ENCODE data around the gene HOATZ. TPM values are rescaled to one million over a fixed set of nuclear protein-coding genes. Genes with fewer than 3 reads are reported as not detected.

The HOATZ gene
- total and polyA plus RNA-seq, 4 donors = not detected

- Histone ChIP-seq H3K4me3 (ENCODE audit: low read length in 2 of 2) (no peak overlapping the region), H3K27me3 (ENCODE audit: control insufficient read depth in 1 of 2, insufficient read depth in 2 of 2, low read length in 1 of 2) (no peaks in the 10 kb centered on the region), H3K4me1 (ENCODE audit: control insufficient read depth in 1 of 2, insufficient read depth in 2 of 2, low read length in 2 of 2) (no peaks in the 10 kb centered on the region), H3K36me3 (ENCODE audit: control insufficient read depth in 1 of 2, insufficient read depth in 2 of 2, low read length in 1 of 2) (peaks cover 2% of the 10 kb centered on the region in 2 donors), H3K27ac (ENCODE audit: low read depth in 1 of 2, low read length in 2 of 2) (no peak overlapping the region), H3K9me3 (ENCODE audit: control insufficient read depth, low read length) (no peaks in the 10 kb centered on the region)
- DNase-seq (no peak), ATAC-seq (ENCODE audit: low FRiP score) (no peak)
- 61 to 94% methylated on average over 3 of the region's 3 CpGs for WGBS, 2 donors
- intact Hi-C loops (cut with DNase I) = no loop called here
Observed at GRCh38 chr11:111561791-111562325, 47.3 kb downstream of the HOATZ start.

GRCh38 chr11:111562692-111563389 is 48.3 kb downstream of the HOATZ start:
- ATAC-seq (ENCODE audit: low FRiP score) = no peak
- Histone ChIP-seq H3K27me3 (ENCODE audit: control insufficient read depth in 1 of 2, insufficient read depth in 2 of 2, low read length in 1 of 2) (no peaks in the 10 kb centered on the region), H3K27ac (ENCODE audit: low read depth in 1 of 2, low read length in 2 of 2) (no peak overlapping the region), H3K4me3 (ENCODE audit: low read length in 2 of 2) (no peak overlapping the region), H3K9me3 (ENCODE audit: control insufficient read depth, low read length) (no peaks in the 10 kb centered on the region), H3K36me3 (ENCODE audit: control insufficient read depth in 1 of 2, insufficient read depth in 2 of 2, low read length in 1 of 2) (peaks cover 2% of the 10 kb centered on the region in 2 donors), H3K4me1 (ENCODE audit: control insufficient read depth in 1 of 2, insufficient read depth in 2 of 2, low read length in 2 of 2) (no peaks in the 10 kb centered on the region)
- no peak for DNase-seq
- intact Hi-C loops (cut with DNase I) = no loop called here
- WGBS, 2 donors = 83 to 94% methylated on average over 10 of the region's 10 CpGs

GRCh38 chr11:111565114-111565720 is 50.6 kb downstream of the HOATZ start:
- no peaks in the 10 kb centered on the region for H3K27me3 ChIP-seq (ENCODE audit: control insufficient read depth in 1 of 2, insufficient read depth in 2 of 2, low read length in 1 of 2)
- no peak overlapping the region for H3K27ac ChIP-seq (ENCODE audit: low read depth in 1 of 2, low read length in 2 of 2)
- intact Hi-C loops (cut with DNase I) = loop anchor here (1.0 to 5.0 kb wide), 3 partner anchors 212 to 276 kb away; no protein-coding TSS in a partner anchor
- H3K36me3 ChIP-seq (ENCODE audit: control insufficient read depth in 1 of 2, insufficient read depth in 2 of 2, low read length in 1 of 2) = peaks cover 0 to 2% of the 10 kb centered on the region in 2 donors
- peak in 1 of 2 donors; percentile 56 for DNase-seq
- H3K9me3 ChIP-seq (ENCODE audit: control insufficient read depth, low read length) = no peaks in the 10 kb centered on the region
- H3K4me3 ChIP-seq (ENCODE audit: low read length in 2 of 2) = no peak overlapping the region
- peak; percentile 53 for ATAC-seq (ENCODE audit: low FRiP score)
- H3K4me1 ChIP-seq (ENCODE audit: control insufficient read depth in 1 of 2, insufficient read depth in 2 of 2, low read length in 2 of 2) = no peaks in the 10 kb centered on the region
- 65 to 67% methylated on average over 4 of the region's 4 CpGs for WGBS, 2 donors

- H3K4me3 ChIP-seq (ENCODE audit: low read length in 2 of 2) = no peak overlapping the region
- WGBS, 2 donors = 84% methylated on average over 7 of the region's 7 CpGs
- ATAC-seq (ENCODE audit: low FRiP score) (no peak), DNase-seq (no peak)
- no peaks in the 10 kb centered on the region for H3K27me3 ChIP-seq (ENCODE audit: control insufficient read depth in 1 of 2, insufficient read depth in 2 of 2, low read length in 1 of 2)
- H3K4me1 ChIP-seq (ENCODE audit: control insufficient read depth in 1 of 2, insufficient read depth in 2 of 2, low read length in 2 of 2) = no peaks in the 10 kb centered on the region
- H3K27ac ChIP-seq (ENCODE audit: low read depth in 1 of 2, low read length in 2 of 2) = no peak overlapping the region
- intact Hi-C loops (cut with DNase I) = loop anchor here in 1 of 2 donors (5.0 kb wide), 1 partner anchor 211 kb away; no protein-coding TSS in a partner anchor
- H3K36me3 ChIP-seq (ENCODE audit: control insufficient read depth in 1 of 2, insufficient read depth in 2 of 2, low read length in 1 of 2) = no peaks in the 10 kb centered on the region
- H3K9me3 ChIP-seq (ENCODE audit: control insufficient read depth, low read length) = no peaks in the 10 kb centered on the region
Observed at GRCh38 chr11:111566324-111566723, 51.7 kb downstream of the HOATZ start.

- Histone ChIP-seq H3K27ac (ENCODE audit: low read depth in 1 of 2, low read length in 2 of 2) (no peak overlapping the region), H3K9me3 (ENCODE audit: control insufficient read depth, low read length) (no peaks in the 10 kb centered on the region), H3K27me3 (ENCODE audit: control insufficient read depth in 1 of 2, insufficient read depth in 2 of 2, low read length in 1 of 2) (no peaks in the 10 kb centered on the region), H3K36me3 (ENCODE audit: control insufficient read depth in 1 of 2, insufficient read depth in 2 of 2, low read length in 1 of 2) (no peaks in the 10 kb centered on the region), H3K4me3 (ENCODE audit: low read length in 2 of 2) (no peak overlapping the region), H3K4me1 (ENCODE audit: control insufficient read depth in 1 of 2, insufficient read depth in 2 of 2, low read length in 2 of 2) (peaks cover 0 to 6% of the 10 kb centered on the region in 2 donors)
- ATAC-seq (ENCODE audit: low FRiP score) (no peak), DNase-seq (no peak)
- WGBS, 2 donors = 20 to 68% methylated on average over 4 of the region's 4 CpGs
- intact Hi-C loops (cut with DNase I) = loop anchor here in 1 of 2 donors (5.0 kb wide), 1 partner anchor 208 kb away; no protein-coding TSS in a partner anchor
Observed at GRCh38 chr11:111569476-111569875, 54.9 kb downstream of the HOATZ start.

GRCh38 chr11:111570796-111571195 is 56.2 kb downstream of the HOATZ start:
- no peak for ATAC-seq (ENCODE audit: low FRiP score)
- no peaks in the 10 kb centered on the region for H3K36me3 ChIP-seq (ENCODE audit: control insufficient read depth in 1 of 2, insufficient read depth in 2 of 2, low read length in 1 of 2)
- H3K4me1 ChIP-seq (ENCODE audit: control insufficient read depth in 1 of 2, insufficient read depth in 2 of 2, low read length in 2 of 2) = peaks cover 0 to 6% of the 10 kb centered on the region in 2 donors
- no peak for DNase-seq
- WGBS, 2 donors = 60 to 79% methylated on average over 6 of the region's 6 CpGs
- H3K4me3 ChIP-seq (ENCODE audit: low read length in 2 of 2) = no peak overlapping the region
- no peaks in the 10 kb centered on the region for H3K9me3 ChIP-seq (ENCODE audit: control insufficient read depth, low read length)
- no peak overlapping the region for H3K27ac ChIP-seq (ENCODE audit: low read depth in 1 of 2, low read length in 2 of 2)
- no peaks in the 10 kb centered on the region for H3K27me3 ChIP-seq (ENCODE audit: control insufficient read depth in 1 of 2, insufficient read depth in 2 of 2, low read length in 1 of 2)
- intact Hi-C loops (cut with DNase I) = no loop called here

GRCh38 chr11:111571829-111572501 is 57.4 kb downstream of the HOATZ start:
- 56 to 67% methylated on average over 6 of the region's 6 CpGs for WGBS, 2 donors
- ATAC-seq (ENCODE audit: low FRiP score) (no peak), DNase-seq (no peak)
- H3K27ac ChIP-seq (ENCODE audit: low read depth in 1 of 2, low read length in 2 of 2) = no peak overlapping the region
- H3K27me3 ChIP-seq (ENCODE audit: control insufficient read depth in 1 of 2, insufficient read depth in 2 of 2, low read length in 1 of 2) = no peaks in the 10 kb centered on the region
- intact Hi-C loops (cut with DNase I) = no loop called here
- H3K36me3 ChIP-seq (ENCODE audit: control insufficient read depth in 1 of 2, insufficient read depth in 2 of 2, low read length in 1 of 2) = no peaks in the 10 kb centered on the region
- no peak overlapping the region for H3K4me3 ChIP-seq (ENCODE audit: low read length in 2 of 2)
- no peaks in the 10 kb centered on the region for H3K9me3 ChIP-seq (ENCODE audit: control insufficient read depth, low read length)
- peaks cover 0 to 6% of the 10 kb centered on the region in 2 donors for H3K4me1 ChIP-seq (ENCODE audit: control insufficient read depth in 1 of 2, insufficient read depth in 2 of 2, low read length in 2 of 2)

- no peak overlapping the region for H3K4me3 ChIP-seq (ENCODE audit: low read length in 2 of 2)
- ATAC-seq (ENCODE audit: low FRiP score) (no peak), DNase-seq (no peak)
- H3K4me1 ChIP-seq (ENCODE audit: control insufficient read depth in 1 of 2, insufficient read depth in 2 of 2, low read length in 2 of 2) = peaks cover 0 to 6% of the 10 kb centered on the region in 2 donors
- H3K9me3 ChIP-seq (ENCODE audit: control insufficient read depth, low read length) = no peaks in the 10 kb centered on the region
- no peaks in the 10 kb centered on the region for H3K27me3 ChIP-seq (ENCODE audit: control insufficient read depth in 1 of 2, insufficient read depth in 2 of 2, low read length in 1 of 2)
- no peaks in the 10 kb centered on the region for H3K36me3 ChIP-seq (ENCODE audit: control insufficient read depth in 1 of 2, insufficient read depth in 2 of 2, low read length in 1 of 2)
- whole genome bisulfite sequencing, 2 donors = 98% methylated on average over 3 of the region's 3 CpGs
- H3K27ac ChIP-seq (ENCODE audit: low read depth in 1 of 2, low read length in 2 of 2) = no peak overlapping the region
- intact Hi-C loops (cut with DNase I) = no loop called here
Observed at GRCh38 chr11:111572581-111572980, 58.0 kb downstream of the HOATZ start.
